HG03135 (cell line): Measurements from ENCODE around the gene ITGB1.
A peak's percentile ranks its signal among the peaks of the same experiment; 100 is the strongest.
"Not testable (repeated sequence)": the region's sequence is repeated elsewhere in the genome, so short reads cannot be mapped to it uniquely, and the experiment has no call there.

Experiments used
- ATAC-seq: cut with Tn5 transposase; IDR thresholded peaks from one replicate; pipeline ENCODE4 v1.9.1; 2021; ENCODE audit warnings: mild to moderate bottlenecking, moderate library complexity; ENCODE audit not compliant: unreplicated experiment

The ITGB1 gene

DNA sequence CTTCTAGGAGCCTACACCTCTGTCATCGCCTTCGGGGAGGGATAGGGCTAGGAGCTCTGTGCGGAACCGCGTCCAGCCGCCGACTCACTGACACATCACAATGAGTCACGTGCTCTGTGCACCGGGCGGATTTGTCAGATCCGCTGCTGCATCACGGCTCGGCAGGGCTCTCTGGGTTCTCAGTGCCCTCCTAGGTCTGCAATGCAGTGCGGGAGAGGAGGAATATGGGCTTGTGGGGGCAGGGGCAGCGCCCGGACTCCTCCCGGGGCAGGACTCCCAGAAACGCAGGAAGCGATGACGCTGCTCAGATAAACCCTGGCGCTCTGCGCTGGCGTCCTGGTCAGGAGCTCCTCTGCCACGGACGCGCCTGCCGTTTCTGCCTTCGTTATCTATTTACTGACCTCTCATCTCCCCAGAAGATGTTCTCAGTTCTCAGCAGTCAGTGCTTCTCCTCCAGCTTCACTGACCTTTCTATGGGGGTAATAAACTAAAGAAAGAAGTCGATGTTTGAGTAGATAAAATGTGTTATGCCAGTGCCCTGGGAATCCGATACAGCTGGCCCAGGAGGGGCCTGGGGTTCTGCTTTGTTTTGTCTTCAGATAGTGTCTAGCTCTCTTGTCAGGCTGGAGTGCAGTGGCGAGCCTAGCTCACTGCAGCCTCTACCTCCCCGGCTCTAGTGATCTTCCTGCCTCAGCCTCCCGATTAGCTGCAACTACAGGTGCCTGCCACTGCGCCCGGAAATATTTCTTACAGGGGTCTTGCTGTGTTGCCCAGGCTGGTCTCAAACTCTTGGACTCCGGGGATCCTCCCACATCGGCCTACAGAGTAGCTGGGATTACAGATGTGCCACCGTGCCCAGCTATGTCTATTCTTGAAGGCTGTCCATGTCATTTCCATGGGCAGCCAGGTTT lies 22.8 kb upstream of the ITGB1 start:
- ATAC-seq: peak; percentile 97

DNA sequence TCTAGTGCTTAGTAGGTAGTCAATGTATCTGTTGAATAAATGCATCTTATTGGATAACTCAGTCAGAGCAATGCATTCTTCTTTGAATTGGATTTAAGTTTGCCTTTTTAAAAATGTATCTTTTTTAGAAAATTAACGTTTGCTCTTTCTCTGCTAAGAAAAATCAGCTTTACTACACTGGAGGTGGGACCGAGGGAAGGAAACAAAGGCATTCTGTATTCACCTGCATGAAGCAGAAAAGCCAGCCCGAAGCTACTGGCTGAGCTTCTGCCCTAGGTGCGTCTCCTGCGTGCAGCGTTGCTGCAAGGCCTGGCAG lies 22.2 kb upstream of the ITGB1 start:
- no peak for ATAC-seq

DNA sequence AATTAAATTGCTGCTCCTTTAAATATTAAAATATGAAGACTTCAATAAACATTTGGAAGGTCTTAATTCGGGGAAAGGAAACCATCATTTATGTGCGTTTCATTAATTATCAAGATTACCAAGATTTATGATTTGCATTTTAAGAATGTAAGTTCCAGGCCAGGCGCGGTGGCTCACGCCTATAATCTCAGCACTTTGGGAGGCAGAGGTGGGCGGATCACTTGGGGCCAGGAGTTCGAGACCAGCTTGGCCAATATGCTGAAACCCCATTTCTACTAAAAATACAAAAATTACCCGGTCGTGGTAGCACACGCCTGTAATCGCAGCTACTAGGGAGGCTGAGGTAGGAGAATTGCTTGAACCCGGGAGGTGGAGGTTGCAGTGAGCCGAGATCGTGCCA lies 21.7 kb upstream of the ITGB1 start:
- not testable (repeated sequence) for ATAC-seq

DNA sequence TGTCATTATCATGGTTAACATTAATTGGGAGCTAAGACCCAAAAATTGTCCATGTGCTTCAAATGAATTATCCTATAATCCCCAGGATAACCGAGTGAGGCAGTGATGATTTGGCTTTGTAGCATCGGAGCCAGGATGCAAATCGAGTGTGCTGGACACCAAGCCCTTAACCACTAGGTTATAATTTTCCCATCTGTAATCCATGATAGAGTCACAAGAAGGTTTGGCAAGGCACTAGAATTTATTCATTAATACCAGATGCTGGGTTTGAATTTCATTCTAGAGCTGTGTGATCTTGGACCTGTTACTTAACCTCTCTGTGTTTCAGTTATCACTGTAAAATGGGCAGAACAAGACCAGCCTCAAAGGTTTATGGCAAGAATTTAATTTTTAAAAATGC lies 21.0 kb upstream of the ITGB1 start:
- ATAC-seq: no peak

DNA sequence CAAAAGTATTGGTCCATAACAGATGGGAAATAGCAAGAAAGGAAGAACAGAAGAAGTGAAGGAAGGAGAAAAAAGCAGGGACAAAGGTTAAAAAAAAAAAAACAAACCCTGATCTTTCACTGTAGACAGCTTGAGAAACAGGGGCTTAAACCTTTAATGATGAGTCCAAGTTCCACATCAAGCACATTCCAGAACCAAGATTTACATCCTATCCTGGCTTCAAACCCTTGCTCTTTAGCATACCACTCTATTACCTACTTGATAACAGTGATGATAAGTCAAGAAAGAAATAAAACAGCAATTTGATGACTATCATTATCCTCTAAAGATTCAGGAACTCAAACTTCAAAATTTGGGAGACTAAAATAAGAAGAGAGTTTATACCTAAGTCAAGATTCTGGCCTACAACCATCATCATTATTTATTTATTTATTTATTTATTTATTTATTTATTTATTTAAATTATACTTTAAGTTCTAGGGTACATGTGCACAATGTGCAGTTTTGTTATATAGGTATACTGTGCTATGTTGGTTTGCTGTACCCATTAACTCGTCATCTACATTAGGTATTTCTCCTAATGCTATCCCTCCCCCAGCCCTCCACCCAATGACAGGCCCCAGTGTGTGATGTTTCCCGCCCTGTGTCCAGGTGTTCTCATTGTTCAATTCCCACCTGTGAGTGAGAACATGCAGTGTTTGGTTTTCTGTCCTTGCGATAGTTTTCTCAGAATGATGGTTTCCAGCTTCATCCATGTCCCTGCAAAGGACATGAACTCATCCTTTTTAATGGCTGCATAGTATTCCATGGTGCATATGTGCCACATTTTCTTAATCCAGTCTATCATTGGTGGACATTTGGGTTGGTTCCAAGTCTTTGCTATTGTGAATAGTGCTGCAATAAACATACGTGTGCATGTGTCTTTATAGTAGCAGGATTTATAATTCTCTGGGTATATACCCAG lies 20.1 kb upstream of the ITGB1 start:
- ATAC-seq: not testable (repeated sequence)

DNA sequence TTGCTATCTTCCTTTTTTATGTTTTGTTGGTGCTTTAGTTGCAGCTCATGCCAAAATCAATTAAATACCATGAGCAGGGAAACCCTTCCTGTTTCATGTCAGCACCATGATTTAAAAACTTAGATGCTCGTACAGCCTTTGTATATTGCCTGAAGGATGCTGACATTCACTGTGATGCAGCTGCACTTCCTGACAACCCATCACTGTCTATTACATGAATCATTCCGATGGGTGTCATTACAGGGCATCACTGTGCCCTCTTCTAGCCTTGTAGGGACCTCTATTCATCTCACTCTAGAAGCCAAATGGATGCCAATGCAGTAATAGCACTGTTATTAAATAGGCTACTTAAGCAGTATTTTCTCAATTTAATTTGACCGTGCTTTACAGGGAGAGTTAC lies 18.3 kb upstream of the ITGB1 start:
- no peak for ATAC-seq

DNA sequence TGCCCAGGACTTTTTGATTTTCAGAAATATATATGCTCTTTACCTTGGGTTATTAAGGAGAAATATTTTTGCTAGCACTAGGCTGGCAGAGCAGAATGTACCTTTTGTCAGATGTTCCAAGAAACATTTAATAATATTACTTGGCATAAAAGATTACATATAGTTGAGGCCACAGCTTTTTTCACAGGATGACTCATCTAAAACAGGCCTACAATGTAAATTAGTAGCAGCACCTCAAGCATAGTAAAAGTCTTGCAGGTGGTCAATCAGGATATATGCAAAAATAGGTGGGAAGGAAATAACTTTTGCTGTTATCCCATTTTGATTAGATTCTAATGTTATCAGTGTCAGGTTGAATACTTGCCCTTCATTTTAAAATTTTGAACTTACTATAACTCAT lies 14.9 kb upstream of the ITGB1 start:
- no peak for ATAC-seq

DNA sequence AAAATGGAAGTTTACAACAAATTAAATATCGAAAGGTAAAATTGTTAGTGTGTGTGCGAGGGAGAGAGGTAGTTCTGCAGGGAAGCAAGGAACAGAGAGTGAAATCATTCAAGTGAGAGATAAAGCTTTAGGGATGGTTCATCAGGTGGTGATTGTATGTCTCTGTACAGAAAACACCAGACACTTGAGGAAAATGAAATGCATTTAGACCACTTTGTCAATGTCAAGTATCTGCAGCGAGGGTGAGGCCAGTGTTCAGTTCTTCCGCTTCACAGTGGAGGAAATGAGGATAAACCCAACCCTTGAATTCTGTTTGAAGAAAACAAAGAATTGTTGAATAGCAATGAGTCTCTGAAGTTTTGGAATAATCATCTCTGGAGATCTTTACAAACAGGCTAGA lies 14.4 kb upstream of the ITGB1 start:
- no peak for ATAC-seq

DNA sequence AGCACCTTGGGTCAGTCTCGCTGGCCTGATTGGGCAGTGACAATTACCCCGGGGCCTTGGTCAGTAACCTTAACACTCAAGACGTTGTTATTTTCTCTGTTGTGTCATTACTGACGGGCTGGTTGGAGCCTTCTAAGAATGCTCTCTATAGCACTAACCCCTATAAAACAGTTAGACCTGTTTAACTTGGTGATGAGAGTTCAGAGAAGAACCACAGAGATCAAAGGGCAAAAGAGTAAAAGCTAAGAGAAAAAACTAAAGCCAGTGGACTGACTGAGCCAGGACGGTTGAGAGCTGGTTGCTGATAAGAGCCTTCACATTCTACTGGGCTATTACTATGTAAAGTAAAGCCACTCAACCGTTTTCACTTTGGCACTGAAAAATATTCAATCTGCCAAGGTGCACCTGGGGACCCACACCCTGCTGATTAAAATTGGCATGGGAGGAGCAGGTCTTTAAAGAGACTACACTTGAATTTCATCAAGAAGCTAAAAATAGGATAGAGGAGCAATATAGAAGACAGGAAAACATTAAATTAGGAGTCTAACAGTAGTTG lies 13.6 kb upstream of the ITGB1 start:
- no peak for ATAC-seq

DNA sequence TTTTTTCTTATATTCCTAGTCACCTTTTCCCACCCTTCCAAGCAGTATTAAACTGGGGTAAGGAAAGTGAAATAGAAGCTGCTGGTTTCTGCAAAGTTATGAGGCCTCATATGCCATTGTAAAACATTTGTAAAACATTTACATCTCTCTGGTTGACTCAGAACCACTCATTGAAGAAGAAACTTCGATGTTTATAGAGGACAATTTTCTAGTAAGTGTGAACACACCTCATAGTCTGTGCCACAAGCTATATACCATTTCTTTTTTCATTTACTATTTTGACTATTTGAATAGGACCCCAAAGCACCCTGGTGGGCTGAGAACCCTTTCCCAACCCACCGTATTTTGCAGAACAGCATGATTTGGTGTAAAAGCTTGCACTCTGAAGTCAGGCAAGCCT lies 12.9 kb upstream of the ITGB1 start:
- ATAC-seq: peak; percentile 61

DNA sequence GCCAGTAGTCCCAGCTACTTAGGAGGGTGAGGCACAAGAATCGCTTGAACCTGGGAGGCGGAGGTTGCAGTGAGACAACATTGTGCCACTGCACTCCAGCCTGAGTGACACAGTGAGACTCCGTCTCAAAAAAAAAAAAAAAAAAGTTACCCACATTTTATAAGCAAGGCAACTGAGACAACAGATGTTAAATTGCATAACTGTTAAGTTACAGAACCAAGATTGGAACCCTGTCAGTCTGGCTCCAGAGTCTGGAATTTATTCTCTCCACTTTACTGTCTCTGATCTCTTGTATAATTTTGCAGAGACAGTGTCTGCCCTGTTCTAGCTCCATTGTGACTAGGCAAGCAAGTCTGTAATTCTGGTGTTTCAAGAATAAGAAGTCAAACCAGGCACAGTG lies 6.2 kb upstream of the ITGB1 start:
- ATAC-seq: no peak

DNA sequence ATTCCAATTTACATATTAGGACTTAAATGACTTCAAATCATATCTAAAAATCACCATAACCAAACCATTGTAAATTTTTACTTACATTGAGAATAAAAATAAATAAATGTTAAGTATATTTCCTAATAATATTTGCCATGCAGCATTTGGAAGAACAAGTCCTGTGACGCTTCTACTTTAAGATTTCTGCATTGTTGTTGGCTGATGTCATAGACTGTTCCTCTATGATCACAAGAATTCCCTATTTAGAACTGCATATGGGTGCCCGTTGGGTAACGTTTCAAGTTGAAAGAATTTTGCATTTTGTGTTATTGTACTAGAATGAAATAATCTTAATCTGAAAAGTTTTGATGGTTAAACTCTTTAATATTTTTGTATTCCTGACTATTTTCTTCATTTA lies 5.1 kb upstream of the ITGB1 start:
- no peak for ATAC-seq

DNA sequence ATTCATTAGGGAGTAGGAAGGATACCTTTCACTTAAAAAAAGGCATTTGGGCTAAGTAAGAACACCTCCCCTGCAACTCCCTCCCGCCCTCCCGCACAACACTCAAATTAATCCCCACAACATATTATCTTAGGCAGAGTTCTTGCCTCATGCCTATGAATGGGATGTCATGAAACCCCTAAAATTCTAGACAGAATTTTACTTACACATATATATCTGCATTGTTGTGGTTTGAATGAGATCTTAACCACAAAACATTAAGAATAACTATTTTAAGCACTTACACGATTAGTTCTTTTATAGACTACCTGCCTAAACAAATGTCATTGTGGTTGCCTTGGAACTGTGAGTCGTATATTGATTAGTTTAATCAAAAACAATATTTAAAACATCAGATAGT lies 4.5 kb upstream of the ITGB1 start:
- ATAC-seq: no peak

DNA sequence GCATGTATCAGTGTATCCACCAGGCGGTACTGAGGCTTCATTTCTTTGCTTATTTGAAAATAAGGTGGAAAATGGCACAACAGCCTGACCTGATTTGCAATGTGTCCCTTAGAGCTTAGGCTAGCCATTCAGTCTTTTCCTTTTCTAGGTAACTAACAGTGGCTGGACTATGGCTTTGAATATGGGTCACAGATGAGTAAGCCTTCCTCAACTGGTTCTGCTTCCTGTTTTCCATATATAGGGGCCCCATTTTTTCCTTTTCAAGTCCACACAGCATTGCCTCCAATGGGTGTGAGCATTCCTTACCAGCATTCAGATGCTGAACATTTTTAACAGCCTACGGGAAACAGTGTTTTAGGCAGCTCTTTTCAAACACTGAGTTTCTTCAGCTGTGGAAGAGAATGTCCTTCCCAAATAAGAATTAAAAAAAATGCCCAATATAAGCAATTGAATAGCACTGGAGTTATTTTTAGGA lies 3.9 kb upstream of the ITGB1 start:
- no peak for ATAC-seq

DNA sequence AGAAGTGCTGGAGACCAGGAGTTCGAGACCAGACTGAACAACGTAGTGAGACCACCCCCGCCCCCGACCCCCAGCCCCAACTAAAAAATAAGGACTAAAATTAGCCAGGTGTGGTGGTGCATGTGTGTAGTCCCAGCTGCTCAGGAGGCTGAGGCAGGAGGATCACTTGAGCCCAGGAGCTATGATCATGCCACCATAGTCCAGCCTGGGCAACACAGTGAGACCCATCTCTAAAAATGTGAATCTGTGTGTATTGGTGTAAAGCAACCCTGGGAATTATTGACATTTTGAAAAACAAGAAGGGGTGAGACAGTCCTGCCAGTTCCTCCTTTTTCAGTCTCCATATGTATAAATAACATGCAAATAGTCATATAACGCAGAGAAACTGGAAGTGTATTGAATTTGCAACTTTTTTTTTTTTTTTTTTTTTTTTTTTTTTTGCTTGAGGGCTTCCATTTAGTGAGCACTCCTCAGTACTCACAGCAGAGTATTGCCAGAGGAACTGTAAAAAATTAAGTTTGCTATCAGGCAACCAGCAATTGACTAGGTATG lies 3.4 kb upstream of the ITGB1 start:
- no peak for ATAC-seq

DNA sequence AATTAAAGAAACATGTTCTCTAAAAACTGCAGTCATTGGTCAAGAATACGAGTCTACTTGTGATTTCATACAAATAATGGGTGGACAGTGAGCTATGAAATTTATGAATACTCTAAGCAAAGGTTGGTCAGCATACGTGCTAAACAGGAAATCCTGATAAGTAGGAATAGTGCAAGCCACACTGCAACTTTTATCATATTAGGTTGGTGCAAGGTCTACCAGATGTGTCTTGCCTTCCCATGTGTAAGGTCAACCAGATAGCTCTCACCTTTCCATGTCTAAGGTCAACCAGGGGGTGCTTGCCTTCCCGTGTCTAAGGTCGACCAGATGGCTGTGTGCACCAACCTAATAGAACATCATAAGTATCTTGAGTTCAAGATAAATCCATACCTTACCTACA lies 2.0 kb upstream of the ITGB1 start:
- ATAC-seq: no peak

DNA sequence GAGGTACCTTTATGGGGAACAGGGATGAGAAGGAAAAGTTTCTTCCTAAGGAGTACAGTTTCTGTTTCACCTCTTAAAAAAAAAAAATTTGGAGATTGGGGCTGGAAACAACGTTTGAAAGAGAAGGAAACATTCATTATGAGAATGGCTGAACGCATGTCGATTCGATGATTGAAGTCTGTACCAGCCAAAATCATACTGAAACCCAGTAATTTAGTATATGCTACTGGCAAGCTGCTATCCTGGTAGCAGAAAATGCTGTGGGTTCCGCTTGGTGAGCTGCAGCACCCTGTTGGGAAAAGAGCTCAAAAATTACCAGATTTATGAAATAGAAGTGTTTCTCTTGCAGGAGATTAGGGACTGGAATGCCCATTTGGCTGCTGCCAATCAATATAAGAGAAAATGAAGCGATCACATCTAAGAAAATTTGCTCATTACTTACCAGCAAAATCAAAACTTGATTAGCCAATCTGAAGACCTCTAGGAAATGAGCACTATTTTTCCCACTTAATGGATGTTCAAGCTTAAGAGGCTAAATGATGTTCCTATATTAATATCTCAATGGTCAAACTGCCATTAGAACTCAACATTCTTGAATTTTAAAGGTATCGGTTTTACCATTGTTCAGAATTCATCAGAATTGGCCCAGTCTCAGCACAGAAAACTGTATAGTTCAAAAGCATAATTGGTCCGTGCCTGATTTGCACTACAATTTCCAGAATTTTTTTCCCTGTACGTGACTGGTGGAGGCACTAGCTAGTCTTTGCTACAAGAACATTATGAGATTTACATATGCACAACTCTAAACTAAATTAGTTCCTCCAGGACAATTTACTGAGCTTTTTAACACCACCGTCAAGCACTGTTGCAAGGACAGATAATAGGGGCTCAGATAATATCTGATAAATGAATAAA lies 1.2 kb upstream of the ITGB1 start:
- no peak for ATAC-seq

DNA sequence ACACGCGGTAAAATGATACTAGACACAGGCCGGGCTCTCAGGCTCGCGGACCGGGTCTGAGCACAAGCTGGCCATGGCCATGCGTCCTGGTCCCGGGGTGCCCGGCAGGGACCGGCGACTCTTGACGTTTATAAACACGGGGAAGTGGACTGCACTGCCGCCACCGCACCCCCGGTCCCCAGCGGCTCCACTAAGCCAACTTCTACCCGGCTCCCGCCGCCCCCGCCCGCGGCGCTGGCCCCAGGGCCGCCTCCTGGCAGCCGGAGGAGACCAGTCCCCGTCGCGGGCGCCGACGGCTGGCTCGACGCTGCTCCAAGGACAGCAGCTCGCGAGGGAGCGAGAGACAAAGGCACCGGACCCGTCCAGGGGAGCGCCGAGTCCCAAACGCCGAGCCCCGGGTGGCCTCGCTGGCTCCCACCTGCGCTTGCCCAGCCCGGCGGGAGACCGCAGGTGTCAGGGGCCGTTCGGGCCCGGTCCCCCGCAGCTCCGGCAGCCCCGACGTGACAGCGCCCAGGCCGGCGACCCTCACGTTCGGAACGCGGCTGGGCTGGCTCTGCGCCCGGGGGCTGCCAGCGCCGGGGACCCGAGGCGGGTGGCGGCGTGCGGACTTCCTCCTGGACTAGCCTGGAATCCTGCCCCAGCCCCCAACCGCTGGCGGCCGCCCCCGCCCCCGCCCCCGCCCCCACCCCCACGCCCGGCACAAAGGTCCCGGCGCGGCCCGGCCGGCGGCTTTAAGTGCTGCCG lies 517 bp downstream of the ITGB1 start:
- peak; percentile 25 for ATAC-seq

DNA sequence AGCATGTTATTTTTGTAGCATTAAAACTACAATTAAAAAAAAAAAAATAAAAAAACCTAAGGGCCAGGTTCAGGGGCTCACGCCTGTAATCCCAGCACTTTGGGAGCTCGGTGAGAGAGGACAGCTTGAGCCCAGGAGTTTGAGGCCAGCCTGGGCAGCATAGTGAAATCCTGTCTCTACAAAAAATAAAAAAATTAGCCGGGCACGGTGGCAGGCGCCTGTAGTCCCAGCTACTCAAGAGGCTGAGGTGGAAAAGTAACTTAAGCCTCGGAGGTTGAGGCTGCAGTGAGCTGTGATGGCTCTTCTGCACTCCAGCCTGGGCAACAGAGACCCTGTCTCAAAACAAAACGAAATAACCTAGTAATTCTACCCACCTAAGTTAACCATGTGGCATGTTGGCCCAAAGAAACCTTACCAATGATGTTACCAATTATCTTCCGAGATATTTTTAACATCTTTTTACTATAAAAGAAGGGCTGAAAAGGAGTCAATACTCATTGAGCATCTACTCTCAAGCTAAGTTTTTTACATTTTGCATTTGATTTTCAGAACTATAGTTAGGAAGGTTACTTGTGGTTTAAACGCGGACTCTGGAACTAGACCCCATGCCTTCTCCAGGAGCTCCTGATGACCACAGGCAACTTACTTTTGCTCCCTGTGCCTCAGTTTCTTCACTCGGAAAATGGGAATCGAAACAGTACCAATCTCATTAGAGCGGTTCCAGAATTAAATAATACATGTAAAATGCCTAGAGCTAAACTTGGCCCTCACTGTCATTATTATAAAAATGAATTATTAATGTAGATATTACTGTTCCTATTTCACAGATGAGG lies 1.4 kb downstream of the ITGB1 start:
- no peak for ATAC-seq
